ENCODE measurements around the gene THAP9.

Gene THAP9

DNA sequence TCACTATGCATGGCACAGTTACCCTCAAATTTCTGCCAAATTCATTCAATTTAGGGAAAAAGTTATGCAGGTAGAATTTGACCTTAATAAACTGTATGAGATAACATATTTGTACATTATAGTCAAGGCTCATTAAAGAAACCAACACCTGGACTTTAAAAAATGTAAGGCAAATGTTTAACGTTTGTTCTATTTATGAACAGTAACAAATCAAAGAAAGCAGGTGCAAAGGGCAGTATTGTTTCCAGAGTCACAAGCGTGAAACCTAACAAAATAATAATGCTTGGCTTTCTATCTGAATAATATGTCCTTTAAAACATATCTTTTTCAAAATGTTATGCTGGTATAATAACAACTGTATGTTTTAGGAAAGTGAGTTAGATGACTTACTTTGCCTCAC lies 68.9 kb downstream of the THAP9 start:
- no peak for DNase-seq

Data from COR-L47 (cell line).